Measurements from ENCODE around the gene MAFF. TPM values are rescaled to one million over a fixed set of nuclear protein-coding genes. Genes with fewer than 3 reads are reported as not detected.

The MAFF gene
- total and polyA plus RNA-seq, 2 donors from 2014 or later = 2.2 to 23.4 TPM

- Histone ChIP-seq H3K4me3 (ENCODE audit: low read length in 3 of 3) (no peak overlapping the region), H3K27ac (ENCODE audit: low read depth in 2 of 2, low read length in 2 of 2) (peak overlapping the region in 1 of 2 donors; percentile 67), H3K4me1 (ENCODE audit: control insufficient read depth in 2 of 3, insufficient read depth in 2 of 3, low read depth in 1 of 3, low read length in 3 of 3) (peaks cover 0 to 21% (median 0%) of the 10 kb centered on the region in 3 donors), H3K27me3 (ENCODE audit: control insufficient read depth, insufficient read depth, low read length) (no peaks in the 10 kb centered on the region), H3K9me3 (ENCODE audit: control insufficient read depth in 2 of 3, insufficient read depth in 1 of 3, low read length in 3 of 3) (no peaks in the 10 kb centered on the region), H3K36me3 (ENCODE audit: control insufficient read depth in 2 of 3, insufficient read depth in 3 of 3, low read length in 3 of 3) (peaks cover 0 to under 1% (median 0%) of the 10 kb centered on the region in 3 donors), H3K9ac (ENCODE audit: low read length in 3 of 3) (no peak overlapping the region)
- intact Hi-C loops (cut with DNase I) = no loop called here
- FAIRE-seq (no peak), DNase-seq (peak in 3 of 5 donors; percentile 42 to 84 (median 56))
- no peak for TF ChIP-seq CTCF (IDR thresholded peaks at IDR 0.05; ENCODE audit: borderline replicate concordance, extremely low read depth, insufficient read depth)
Measured at GRCh38 chr22:38172832-38173640, 28.8 kb upstream of the MAFF start.

GRCh38 chr22:38173641-38173906, 28.2 kb upstream of the MAFF start:
- DNase-seq (no peak), FAIRE-seq (no peak)
- no peak for TF ChIP-seq CTCF (IDR thresholded peaks at IDR 0.05; ENCODE audit: borderline replicate concordance, extremely low read depth, insufficient read depth)
- H3K9ac ChIP-seq (ENCODE audit: low read length in 3 of 3) = no peak overlapping the region
- H3K4me1 ChIP-seq (ENCODE audit: control insufficient read depth in 2 of 3, insufficient read depth in 2 of 3, low read depth in 1 of 3, low read length in 3 of 3) = peaks cover 0 to 25% (median 0%) of the 10 kb centered on the region in 3 donors
- H3K27ac ChIP-seq (ENCODE audit: low read depth in 2 of 2, low read length in 2 of 2) = no peak overlapping the region
- H3K27me3 ChIP-seq (ENCODE audit: control insufficient read depth, insufficient read depth, low read length) = no peaks in the 10 kb centered on the region
- no peaks in the 10 kb centered on the region for H3K36me3 ChIP-seq (ENCODE audit: control insufficient read depth in 2 of 3, insufficient read depth in 3 of 3, low read length in 3 of 3)
- intact Hi-C loops (cut with DNase I) = no loop called here
- no peak overlapping the region for H3K4me3 ChIP-seq (ENCODE audit: low read length in 3 of 3)
- no peaks in the 10 kb centered on the region for H3K9me3 ChIP-seq (ENCODE audit: control insufficient read depth in 2 of 3, insufficient read depth in 1 of 3, low read length in 3 of 3)

GRCh38 chr22:38174626-38175025, 27.2 kb upstream of the MAFF start:
- FAIRE-seq = no peak
- peaks cover 0 to 25% (median 0%) of the 10 kb centered on the region in 3 donors for H3K4me1 ChIP-seq (ENCODE audit: control insufficient read depth in 2 of 3, insufficient read depth in 2 of 3, low read depth in 1 of 3, low read length in 3 of 3)
- peak in 2 of 5 donors; percentile 31 to 33 for DNase-seq
- H3K9ac ChIP-seq (ENCODE audit: low read length in 3 of 3) = no peak overlapping the region
- H3K4me3 ChIP-seq (ENCODE audit: low read length in 3 of 3) = no peak overlapping the region
- TF ChIP-seq CTCF (IDR thresholded peaks at IDR 0.05; ENCODE audit: borderline replicate concordance, extremely low read depth, insufficient read depth) = no peak
- H3K27me3 ChIP-seq (ENCODE audit: control insufficient read depth, insufficient read depth, low read length) = no peaks in the 10 kb centered on the region
- no peaks in the 10 kb centered on the region for H3K9me3 ChIP-seq (ENCODE audit: control insufficient read depth in 2 of 3, insufficient read depth in 1 of 3, low read length in 3 of 3)
- H3K27ac ChIP-seq (ENCODE audit: low read depth in 2 of 2, low read length in 2 of 2) = no peak overlapping the region
- intact Hi-C loops (cut with DNase I) = no loop called here
- no peaks in the 10 kb centered on the region for H3K36me3 ChIP-seq (ENCODE audit: control insufficient read depth in 2 of 3, insufficient read depth in 3 of 3, low read length in 3 of 3)

Data from kidney (tissue), 14 donors.